GM12873 (cell line): ENCODE measurements around the gene ARHGAP26.

ENCODE experiments used
- CTCF ChIP-seq: IDR thresholded peaks from 2 replicates; pipeline ENCODE4 v1.5.1; 2012; ENCODE audit warnings: low read depth, mild to moderate bottlenecking, moderate library complexity, low read length, control low read depth; ENCODE audit not compliant: insufficient read depth; ENCODE audit errors: missing control alignments

ARHGAP26 gene

GRCh38 chr5:142782976-142783530 lies 12.9 kb downstream of the ARHGAP26 start:
- no peak for TF ChIP-seq CTCF

GRCh38 chr5:142783601-142784341 lies 13.6 kb downstream of the ARHGAP26 start:
- no peak for TF ChIP-seq CTCF

- no peak for TF ChIP-seq CTCF
These were observed 14.3 kb downstream of the ARHGAP26 start for GRCh38 chr5:142784401-142784955.

GRCh38 chr5:142785206-142785605 lies 15.0 kb downstream of the ARHGAP26 start:
- no peak for TF ChIP-seq CTCF

GRCh38 chr5:142789206-142789605 lies 19.0 kb downstream of the ARHGAP26 start:
- TF ChIP-seq CTCF = no peak

GRCh38 chr5:142792012-142792864 lies 22.1 kb downstream of the ARHGAP26 start:
- TF ChIP-seq CTCF = no peak

GRCh38 chr5:142792865-142793232 lies 22.7 kb downstream of the ARHGAP26 start:
- TF ChIP-seq CTCF = no peak
